ENCODE measurements around the gene FBLN5.
"Not testable (repeated sequence)": the region's sequence is repeated elsewhere in the genome, so short reads cannot be mapped to it uniquely, and the experiment has no call there.

FBLN5 gene

DNA sequence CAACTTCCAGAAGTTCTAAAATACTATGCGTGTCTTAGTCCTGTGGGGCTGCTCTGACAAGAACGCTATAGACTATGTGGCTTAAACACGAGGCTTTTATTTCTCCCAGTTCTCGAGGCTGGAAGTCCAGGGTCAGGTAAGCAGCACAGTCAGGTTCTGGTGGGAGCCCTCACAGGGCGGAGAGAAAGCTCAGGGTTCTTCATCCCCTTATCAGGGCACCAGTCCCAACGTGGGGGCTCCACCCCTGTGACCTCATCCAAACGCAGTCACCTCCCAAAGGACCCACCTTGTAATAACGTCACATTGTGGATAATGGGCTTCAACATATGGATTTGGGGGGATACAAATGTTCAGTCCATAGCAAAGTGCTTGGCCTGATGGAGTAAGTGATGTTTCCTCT, 43.0 kb downstream of the FBLN5 start:
- DNase-seq: no peak

DNA sequence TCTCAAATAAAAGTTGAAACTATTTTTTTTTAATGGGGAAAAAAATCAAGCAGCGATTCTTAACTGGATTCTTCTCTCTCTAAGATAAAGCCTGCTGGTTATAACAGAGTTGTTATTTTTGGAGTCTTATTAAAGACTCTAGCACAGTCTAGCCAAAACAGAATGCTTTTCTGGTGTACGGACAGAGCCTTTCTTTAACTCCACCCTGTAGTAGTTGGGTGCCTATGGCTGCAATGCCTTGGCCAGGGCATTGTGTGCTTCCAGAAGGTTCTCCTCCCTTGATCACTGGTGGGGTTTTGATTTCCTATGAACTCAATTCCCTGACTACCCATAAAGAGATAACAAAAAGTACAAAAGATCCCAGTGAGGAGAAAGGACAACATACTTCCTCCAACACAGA, 44.4 kb downstream of the FBLN5 start:
- no peak for DNase-seq

DNA sequence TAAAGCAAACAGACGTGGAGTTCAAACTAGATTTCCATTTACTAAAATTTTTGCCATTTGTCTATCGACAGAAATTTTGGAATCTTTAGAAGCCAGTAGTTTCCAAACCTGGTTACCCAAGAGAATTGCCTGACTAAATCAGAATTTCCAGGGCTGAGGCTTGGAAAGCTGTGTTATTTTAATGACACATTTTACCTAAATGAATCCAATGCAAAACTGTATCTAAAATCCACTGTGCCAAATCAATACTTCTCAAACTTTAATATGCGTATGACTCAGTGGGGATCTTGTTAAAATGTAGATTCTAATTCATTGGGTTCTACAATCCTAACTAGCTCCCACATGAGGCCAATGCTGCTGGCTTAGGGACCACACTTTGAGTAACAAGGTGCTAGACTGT, 45.2 kb downstream of the FBLN5 start:
- DNase-seq: no peak

DNA sequence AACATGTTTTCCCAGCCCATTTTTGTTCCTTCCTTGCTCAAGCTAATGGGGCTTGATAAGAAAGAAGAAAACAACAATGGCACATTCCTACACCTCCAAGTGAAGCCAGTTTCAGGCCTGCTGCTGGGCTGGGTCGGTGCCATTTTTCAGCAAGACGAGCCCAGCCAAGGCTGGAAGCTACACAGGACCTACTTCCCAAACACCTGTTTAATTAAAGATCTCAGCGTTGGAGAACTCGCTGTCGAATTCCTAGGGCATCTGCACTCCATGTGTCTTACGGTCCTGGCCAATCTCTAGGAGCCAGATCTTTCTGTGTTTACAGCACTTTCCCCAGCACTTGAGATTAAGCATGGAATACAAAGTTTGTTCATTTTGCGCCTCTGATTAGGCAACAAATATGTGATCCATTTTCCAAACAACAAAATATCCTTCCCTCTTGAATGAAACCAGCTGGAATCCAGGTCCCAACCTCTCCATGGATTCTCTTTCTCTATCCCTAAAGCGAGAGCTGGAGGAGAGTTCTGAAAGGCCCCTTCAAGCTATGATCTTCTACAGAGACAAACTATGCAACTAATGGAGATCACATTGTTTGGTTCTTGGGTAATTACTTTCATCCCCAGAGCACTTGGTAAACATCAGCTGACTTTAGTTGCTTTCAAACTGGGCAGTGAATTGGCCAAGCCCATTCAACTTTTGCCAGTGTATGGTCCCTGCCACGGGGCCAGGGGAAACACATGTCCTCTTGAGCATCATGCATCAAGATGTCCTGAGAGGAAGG, 45.9 kb downstream of the FBLN5 start:
- DNase-seq: no peak

DNA sequence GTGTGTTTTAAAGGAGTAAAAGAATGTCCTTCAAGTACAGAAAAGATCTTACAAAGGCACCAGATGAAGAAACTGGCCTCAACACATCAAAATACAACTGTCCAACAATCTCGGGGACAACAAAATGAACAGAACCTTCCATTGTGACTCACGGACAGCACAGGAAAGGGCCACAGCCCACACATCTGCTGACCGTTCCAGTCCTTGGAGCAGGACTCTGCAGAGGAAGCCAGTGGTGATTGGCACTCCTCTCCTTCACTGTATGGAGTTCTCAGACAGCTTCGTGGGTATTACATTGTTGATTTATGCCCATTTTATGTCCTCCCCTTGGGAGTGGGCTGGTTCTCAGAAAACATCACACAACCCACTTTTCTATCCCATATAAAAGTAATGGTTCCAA, 47.7 kb downstream of the FBLN5 start:
- DNase-seq: peak; percentile 36

DNA sequence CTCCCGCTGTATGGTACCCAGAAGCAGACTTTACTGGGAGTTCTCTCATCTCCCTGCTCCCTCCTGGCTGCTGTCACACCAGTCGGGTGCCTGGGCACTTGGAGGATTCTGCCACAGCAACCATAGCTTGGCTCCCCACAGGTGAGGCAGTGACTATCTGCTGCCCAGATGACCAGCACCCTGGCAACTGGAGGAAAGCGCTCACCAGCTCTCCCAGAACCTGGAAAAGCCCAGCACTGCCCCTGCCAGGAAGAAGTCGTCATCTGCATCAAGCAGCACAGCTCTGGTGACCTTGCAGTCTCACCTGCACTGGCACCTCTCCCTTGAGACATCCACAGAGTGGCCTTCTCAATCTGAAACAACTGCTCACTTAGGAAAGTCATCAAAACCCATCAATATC, 48.3 kb downstream of the FBLN5 start:
- DNase-seq: no peak

DNA sequence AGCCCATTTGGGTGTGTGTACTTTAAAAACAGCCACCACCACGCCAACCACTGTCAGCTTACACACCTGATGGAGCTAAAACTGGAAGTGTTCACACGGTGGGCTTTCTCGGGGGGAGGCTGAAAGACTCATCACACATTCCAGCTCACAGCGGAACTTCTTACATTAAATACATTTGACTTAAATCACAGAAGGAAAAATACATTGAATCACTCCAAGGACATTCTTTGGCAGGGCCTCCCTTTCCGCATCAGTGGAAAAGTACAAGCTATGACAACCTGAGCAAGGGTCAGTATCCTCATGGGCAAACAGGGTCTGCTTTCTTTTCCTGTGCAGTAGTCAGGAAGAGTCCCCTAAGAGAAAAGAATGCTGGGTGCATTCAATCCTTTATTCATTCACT, 49.1 kb downstream of the FBLN5 start:
- DNase-seq: no peak

DNA sequence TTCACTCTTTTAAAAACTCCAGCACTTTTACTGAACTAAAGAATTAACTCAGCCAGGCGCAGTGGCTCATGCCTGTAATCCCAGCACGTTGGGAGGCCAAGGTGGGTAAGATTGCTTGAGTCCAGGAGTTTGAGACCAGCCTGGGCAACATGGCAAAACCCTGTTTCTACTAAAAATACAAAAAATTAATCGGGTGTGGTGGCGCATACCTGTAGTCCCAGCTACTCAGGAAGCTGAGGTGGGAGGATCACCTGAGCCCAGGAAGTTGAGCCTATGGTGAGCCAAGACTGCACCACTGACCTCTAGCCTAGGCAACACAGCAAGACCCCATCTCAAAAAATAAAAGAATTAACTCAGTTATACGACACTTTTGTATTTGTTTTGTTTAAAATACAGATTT, 49.8 kb downstream of the FBLN5 start:
- not testable (repeated sequence) for DNase-seq

DNA sequence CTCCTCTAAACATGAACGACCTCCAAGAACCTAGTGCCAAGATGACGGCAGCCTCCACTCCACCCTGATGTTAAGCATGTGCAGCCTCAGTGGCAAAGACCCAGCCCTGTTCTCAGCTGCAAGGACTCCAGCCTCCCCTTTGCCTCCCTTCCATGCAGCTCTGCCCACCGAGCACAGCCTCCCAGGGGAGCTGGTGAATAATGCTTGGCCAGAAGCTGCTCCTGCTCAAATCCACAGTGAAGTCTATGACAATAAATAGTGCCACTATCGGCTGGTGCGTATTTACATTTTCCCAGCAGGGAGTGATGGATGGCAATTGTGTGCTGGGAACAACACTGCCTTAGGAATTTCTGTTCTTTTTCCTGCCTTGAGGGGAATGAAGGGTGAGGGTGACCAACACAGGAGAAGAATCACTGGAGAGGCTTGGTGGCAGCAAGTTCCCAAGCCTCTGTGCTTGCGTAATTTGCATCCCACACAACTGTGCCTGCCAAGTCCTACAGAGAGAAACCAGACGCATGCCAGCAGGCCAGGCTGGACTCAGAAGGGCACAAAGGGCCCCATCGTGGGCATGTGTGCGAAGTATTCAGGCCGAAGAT, 50.3 kb downstream of the FBLN5 start:
- DNase-seq: peak; percentile 63

DNA sequence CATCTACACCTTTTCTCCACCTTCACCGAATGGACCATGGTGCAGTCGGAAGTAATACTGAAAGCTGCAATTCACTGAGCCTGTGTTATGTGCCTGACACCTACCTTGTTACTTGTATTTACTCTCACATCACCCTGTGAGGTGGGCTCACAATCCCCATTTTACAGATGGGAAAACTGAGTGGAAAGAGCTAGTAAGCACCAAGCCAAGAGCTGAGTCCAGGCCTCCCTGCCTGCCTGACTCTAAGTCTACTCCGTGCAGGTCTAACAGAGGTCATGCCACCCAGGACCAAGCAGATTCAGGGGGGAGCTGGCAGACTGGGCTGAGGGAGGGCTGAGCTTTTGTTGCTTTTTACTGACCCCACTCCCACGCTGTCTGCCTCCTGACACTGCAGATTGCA, 51.1 kb downstream of the FBLN5 start:
- no peak for DNase-seq

DNA sequence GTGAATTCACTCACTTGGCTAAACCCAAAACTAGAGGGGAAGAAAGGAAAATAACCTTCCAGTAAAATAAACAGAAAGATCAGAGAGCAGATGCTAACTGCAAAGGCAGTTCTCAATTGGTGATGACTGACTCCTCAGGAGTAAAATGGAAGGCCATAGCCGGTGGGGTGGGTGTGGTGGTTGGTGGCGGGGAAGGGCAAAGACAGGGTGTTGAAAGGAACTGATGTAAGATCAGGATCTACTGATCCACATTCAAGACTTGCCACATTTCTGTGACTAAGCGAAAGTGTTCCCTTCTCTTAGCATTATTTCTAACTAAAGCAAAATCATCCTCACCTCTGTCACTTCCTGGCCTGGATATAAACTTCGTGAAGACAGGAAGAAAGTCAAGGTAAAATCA, 53.8 kb downstream of the FBLN5 start:
- peak; percentile 78 for DNase-seq

DNA sequence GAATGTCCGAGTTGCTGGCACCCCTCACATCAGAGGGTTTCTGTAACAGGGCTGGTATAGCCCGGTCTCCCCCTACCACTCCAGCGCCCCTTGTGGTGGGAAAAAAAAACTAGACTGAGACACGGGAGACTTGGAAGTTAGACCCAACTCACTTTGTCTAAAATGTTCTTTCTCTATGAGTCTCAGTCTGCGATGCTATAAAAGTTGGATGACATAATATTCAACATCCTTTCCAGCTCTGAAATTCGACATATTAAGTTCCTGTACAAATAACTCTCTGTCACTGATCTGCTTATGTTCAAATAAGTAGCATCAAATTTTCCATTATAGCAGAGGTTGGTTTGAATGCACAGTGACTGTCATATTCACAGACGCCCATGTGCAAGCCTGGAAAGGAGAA, 54.5 kb downstream of the FBLN5 start:
- DNase-seq: no peak

DNA sequence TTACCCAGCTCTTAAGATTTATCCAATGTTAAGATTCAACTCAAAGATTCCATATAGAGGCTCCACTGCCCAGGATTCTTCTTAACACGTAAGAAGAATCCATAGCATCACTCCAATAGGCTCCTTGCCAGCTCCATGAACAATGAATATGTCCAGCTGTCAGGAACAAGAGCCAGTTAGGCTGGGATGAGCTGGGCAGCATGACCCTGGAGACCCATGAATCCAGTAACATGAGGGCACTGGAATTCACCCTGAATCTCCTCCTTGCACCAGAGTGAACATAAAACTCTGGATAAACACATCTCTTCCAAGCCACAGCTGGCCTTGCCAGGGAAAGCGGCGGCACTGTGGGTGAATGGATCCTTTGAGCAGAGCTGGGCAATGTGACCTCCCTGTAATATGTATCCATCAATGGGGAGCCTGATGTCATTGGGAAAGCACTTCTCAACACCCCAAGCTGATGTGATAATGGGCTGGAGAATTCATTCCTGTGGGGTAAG, 55.7 kb downstream of the FBLN5 start:
- DNase-seq: no peak

DNA sequence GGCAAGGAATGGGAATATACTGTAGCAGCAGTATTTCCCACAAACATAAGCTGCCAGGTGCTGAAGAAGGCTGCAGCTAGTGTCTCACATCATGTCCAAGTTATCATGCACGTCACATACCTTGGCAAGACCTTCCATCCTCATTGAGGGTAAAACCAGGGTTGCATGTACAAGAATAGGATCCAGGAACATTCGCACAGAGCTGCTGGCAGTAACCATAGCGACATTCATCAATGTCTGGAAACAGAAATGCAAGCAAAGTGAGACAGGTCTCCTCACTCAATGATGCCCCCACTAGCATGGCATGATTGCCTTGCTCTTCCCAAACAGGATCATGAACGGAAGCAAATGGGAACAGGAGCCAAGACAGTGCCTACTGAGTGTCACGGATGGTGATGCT, 56.4 kb downstream of the FBLN5 start:
- no peak for DNase-seq

DNA sequence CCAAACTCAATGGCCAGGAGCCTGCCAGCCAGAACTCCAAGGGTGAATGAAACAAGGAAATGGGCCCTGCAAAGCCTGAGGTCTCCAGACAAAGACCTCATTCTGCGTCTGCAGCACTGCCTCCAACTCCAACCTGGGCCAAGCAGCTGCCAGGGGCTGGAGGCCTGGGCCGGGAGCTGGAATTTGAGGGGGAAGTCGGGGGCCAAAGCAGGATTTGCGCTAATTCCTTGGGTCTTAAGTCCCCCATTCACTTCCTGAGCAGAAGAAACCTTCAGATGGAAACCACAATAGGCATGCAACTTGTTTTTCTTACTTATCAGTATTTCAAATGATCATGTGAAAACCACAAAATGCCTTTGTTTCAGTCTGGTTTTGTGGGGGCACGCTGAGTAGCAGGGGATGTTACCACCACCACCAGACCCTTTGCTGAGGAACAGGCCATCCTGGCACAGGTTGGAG, 57.2 kb downstream of the FBLN5 start:
- no peak for DNase-seq

DNA sequence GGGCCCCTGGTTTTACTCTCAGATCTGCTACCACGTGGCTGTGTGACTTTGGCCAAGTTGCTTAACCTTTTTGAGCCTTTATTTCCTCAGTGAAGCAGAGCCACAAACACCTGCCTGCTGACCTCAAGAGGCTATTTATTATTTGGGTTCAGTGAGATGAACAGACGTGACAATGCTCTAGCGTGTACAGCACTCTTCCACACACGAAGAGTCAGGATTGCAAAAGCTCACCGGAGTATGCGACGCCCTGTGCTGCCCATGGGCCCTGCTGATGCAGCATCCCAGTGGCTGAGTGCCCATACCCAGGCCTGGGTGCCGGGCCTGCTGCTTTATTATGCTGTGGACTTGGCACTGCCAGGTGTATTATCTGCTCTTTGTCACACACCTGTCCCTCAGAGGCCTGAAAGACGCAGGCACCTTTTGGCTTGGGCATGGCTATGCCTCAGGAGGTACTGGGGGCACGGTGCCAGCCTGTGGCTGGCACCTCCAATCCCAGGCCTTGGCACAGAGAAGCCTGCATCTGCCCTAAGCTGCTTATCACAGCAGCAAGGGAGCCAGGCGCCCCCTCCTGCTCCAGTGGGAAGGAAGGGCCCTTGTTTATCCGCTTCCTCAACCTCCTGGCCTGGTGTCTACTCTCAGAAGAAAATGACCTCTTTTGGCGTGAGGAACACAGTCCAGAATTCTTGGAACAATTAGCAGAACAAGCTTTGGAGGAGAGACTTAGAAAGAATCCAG, 57.9 kb downstream of the FBLN5 start:
- DNase-seq: no peak

DNA sequence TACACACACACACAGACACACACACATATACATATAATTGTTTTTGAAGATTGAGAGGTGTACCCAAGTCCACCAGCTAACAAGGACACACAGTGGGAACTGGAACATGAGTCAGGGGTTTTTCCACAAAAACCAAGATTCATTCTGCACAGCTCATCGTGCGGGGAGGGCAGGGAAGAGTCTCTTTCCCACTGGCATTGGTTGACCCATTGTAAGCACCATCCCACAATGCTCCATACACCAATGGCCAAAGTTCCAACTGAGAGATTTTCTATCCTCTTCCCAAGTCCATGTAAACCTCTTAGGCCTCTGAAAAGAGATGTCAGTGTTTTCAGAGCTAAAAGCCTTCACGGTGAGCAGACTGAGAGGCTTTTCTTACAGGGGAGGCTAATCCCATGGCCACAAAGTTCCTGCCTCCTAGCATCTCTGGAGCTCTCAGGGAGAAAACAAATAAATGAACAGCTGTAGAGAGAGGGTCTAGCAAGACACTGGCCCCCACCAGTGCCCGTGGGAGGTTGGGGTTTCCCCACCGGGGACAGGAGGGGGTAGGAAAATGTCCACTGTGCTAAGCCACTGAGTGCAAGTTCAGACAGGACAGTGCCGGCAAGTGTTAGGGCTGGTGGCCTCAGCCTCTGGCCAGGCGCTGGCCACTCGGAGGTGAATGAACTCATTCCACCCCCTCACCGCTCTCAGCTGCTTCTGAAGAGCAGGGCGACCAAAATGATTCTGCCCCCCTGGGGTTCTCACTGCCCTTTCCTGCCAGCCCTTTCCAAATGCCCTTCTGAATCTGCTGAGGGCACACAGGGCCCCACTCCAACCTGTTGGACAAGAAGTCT, 58.6 kb downstream of the FBLN5 start:
- DNase-seq: no peak

DNA sequence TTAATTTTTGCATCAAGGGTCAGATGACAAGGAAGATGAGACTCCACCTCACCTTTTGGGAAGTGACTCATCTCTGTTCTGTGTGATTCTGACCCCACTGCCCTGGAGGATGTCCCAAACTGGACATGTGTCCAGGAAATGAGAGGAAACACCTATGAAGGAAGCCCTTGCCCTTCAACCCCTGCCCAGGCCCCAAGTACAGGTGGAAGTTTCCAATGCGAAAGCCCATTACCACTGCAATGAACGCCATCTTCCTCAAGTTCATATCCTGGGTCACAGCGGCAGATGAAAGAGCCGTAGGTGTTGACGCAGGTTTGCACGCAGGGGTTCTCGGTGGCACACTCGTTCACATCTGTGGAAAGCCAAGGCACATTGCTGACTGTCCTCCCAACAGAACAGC, 60.5 kb downstream of the FBLN5 start:
- DNase-seq: no peak

DNA sequence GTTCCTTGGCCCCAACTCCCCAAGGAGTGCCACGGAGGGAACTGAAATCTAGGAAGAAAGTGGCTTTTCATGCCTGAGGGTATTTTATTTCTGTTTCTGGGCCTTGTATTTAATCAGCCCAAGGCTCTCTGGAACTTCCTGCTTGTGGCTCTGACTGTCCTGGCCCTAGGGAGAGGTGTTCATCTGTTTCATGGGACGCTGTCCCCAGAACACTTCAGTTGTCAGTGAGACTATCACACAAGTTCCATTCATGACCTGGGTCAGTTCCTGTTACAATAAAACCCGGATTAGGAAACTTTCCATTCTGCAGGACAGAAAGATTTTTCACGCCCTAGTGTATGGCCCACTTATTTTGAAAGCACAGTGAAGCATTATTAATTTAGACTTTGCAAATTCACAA, 61.7 kb downstream of the FBLN5 start:
- DNase-seq: no peak

DNA sequence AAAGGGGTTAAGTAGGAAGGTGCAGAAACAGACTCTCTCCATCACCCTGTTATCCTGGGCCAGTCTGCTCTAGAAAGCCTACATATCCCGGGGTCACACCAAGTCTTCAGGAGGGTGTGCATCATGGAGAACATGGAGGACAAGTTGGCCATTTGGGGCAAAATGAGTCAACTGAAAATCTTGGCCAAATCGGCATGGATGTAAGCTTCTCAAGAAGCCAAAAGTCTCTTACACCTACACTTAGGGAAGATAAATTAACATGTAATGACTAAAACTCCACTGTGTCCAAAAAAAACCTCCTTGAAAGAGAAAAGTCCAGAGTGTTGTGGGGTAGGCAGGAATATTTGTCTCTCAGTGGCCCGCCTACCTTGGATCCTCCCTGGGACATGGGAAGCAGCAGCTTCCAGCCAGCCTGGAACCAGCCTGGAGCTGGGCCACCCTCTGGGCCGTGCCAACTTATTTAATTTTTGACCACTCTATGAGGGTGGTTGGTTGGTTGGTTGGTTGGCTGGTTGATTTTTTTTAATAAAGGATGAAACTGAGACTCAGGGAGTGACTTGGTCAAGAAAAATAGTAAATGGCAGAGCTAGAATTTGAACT, 62.3 kb downstream of the FBLN5 start:
- no peak for DNase-seq

DNA sequence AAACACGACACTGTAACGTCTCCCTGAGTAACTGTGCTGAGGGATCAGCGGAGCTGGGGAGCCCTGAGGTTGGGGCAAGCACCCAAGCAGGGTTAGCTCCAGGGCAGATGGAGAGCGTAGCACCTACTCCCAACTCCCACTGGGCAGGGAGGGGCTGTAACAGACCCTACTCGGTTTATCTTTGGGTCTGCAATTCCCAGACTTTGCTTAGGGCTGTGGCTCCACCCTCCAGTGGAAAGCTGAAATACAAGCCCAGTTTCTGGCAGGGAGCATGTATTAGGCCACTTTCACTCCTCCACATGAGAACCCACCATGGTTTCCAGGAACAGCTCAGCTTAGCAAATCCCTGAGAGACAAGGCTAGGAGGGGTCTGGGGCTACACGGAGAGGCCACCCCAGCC, 62.8 kb downstream of the FBLN5 start:
- DNase-seq: no peak

DNA sequence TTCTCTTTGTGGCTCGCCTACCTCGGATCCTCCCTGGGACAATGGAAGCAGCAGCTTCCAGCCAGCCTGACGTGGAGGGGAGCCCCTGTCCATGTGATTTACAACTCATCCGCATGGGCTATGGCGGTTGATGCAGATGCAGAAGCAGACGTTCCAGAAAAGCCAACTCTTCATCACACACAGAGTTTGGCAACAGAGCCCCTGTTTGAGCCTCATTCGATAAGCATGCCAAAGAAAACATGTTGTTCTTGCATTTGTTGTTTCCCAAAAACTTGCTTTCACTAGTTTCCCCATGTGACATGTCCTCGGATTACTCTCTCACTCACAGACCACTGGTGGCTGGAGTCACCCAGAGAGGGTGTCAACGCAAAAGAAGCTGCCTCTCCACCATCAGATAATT, 63.7 kb downstream of the FBLN5 start:
- DNase-seq: no peak

DNA sequence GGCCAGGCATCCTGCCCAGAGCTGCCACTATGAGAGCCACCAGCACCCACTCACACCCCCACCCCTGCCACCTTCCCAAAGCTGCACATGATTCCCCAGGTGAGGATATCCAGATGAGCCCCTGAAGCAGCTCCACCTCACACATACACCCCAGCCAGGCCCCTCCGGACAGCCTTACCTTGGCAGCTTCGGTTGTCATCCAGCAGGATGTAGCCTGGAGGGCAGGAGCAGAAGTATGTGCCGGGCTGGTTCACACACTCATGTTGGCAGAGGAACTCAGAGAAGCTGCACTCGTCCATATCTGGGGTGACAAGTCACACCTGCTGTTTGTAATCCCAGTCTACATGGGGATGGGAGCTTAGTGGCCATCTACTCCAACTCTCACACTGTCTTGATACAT, 64.7 kb downstream of the FBLN5 start:
- DNase-seq: no peak

Data from inflammatory macrophage treated with lipopolysaccharide for 4 hours (primary cell).